C4-2B (cell line): Measurements from ENCODE around the gene FLRT1.

Source experiments
- ZFX ChIP-seq: fragments of 450-650 bp; IDR thresholded peaks from 2 replicates; pipeline ENCODE4 v1.6.1; 2017
- TF ChIP-seq, protein P1 (sequence below): fragments of 450-650 bp; conservative IDR thresholded peaks from 2 replicates; pipeline ENCODE4 v1.5.1; 2017; ENCODE audit warnings: mild to moderate bottlenecking

GRCh38 chr11:64036087-64037026 is 626 bp downstream of the FLRT1 start:
- TF ChIP-seq, protein P1, sequence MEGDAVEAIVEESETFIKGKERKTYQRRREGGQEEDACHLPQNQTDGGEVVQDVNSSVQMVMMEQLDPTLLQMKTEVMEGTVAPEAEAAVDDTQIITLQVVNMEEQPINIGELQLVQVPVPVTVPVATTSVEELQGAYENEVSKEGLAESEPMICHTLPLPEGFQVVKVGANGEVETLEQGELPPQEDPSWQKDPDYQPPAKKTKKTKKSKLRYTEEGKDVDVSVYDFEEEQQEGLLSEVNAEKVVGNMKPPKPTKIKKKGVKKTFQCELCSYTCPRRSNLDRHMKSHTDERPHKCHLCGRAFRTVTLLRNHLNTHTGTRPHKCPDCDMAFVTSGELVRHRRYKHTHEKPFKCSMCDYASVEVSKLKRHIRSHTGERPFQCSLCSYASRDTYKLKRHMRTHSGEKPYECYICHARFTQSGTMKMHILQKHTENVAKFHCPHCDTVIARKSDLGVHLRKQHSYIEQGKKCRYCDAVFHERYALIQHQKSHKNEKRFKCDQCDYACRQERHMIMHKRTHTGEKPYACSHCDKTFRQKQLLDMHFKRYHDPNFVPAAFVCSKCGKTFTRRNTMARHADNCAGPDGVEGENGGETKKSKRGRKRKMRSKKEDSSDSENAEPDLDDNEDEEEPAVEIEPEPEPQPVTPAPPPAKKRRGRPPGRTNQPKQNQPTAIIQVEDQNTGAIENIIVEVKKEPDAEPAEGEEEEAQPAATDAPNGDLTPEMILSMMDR, result no peak
- no peak for TF ChIP-seq ZFX
